ENCODE measurements around the gene ZDHHC18.

Gene ZDHHC18

DNA sequence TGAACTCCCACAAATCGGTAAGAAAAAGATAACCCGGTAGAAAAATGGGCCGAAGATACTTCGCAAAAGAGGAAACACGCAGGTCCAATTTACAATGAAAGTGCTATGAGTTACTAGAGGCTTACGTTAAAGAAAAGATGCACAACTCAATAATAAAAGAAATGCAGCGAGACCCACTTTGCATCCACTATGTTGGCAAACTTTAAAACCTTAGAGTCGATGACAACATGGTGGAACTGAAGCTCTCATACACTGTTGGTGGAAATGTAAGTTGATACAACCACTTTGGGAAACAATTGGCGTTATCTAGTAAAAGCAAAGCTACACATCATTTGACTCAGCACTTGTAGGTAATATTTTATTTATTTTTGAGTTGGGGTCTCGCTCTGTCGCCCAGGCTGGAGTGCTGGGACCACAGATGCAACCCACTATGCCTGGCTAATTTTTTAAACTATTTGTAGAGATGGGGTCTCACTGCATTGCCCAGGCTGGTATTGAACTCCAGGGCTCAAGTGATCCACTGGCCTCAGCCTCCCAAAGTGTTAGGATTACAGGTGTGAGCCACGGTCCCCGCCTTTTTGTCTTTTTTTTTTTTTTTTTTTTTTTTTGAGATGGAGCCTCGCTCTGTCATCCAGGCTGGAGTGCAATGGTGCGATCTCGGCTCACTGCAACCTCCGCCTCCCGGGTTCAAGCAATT is 74.5 kb downstream of the ZDHHC18 start:
- no peak for DNase-seq
